Left lobe of liver (tissue), 2 donors: Measurements from ENCODE around the gene NAPA. TPM values are rescaled to one million over a fixed set of nuclear protein-coding genes. Genes with fewer than 3 reads are reported as not detected.

ENCODE experiments used
- ATAC-seq: fragments of 200-7000 bp; cut with Tn5 transposase; one replicate; pipeline ENCODE4 v1.9.1; 2020; ENCODE audit warnings: mild to moderate bottlenecking, moderate library complexity
- DNase-seq: peaks from one replicate; pipeline ENCODE4 v3.0.0-alpha.2; 2020; ENCODE audit warnings: low spot score
- total RNA-seq: library from RNA; stranded (reverse); gene quantifications from one replicate; pipeline ENCODE4 v1.2.1, GENCODE V29; 2021
- donor health status: DM: no; HTN: no; CAD: no; lungs with moderate emphysema.
- donor health status: DM: no; HTN: yes; CAD: no.

The NAPA gene
- total RNA-seq, result 96.3 TPM

DNA sequence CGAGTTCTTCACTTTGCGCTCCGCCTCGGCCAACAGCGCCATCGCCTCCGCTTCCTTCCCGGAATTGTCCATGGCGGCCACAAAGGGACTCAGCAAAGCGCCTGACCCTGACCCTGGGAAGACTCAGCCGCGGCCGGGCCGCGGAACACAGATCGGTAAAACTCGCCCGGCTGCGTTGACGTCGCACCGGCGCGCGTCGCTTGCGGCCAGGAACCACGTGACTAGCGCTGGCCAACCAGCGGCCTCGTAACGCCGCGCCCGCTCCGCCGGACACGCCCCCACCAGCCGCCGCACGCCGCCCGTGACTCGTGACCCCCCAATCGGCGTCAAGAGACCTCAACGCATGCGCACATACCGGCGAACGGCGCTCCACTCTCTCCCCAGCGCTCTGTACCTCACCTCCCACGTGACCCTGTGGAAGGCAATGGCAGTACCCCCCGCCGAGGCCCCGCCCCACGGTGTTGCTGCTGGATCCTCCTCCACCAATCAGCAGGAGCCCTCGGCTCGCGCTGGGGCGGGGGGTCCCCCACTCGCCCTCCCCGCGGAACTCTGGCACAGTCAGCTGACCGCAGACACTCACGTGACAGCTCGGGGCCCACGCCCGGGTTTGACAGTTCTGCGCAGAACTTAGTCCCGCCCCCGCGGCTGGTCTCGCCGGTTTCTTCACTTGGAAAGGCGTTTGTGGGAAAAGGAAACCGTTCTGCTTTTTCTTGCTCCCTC, at the start of gene NAPA:
NAPA (minus strand) TSS at position 195 of the 720 bp plus-strand sequence; CDS start at position 72, 123 bp downstream.
- ATAC-seq, result peak; percentile 83

DNA sequence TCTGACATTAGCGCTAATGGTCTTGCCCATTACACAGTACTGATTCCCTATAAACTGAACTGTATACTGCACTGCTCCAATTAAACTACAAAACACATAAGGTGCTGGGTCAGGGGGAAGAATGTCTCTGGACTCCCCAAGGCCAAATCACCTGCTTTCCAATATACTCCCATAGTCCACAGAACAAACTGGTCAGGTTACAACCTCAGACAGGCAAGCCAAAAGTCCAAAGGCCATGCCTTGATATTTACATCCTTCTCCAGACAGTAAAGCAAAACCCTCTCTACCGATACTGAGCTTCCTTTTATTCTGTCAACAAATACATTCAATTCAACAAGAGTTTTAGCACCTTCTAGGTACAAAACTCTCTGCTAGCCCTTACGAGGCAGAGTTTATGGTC, 49.2 kb upstream of the NAPA start:
- DNase-seq (no peak), ATAC-seq (peak; percentile 84)

More for the DNA sequence above, at the start of gene NAPA:
- DNase-seq, result peak; percentile 100

DNA sequence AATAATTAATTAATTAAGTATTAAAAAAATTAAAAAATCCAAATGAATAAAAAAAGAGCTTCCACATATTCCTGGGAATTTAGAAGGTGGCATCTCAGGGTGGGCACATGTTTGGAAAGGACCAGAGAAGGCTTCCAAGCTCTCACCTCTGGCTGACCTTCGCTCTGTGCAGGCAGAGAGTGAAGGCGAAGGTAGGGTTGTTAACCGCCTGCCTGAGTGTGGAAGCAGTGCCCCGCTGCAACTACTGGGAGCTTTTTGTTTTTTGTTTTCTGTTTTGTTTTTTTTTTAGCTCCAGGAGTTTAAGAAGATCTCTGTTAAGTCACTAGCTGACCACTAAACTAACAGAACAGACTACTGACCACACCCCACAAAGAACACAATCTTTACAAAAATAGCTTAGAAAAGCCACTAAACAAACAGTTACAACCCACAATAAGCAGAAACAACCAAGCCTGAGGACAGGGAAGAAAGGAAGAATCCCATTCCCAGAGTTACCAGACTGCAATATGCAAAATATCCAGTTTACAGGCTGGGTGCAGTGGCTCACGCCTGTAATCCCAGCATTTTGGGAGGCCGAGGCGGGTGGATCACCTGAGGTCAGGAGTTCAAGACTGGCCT, 46.7 kb upstream of the NAPA start:
- DNase-seq (no peak), ATAC-seq (no peak)

DNA sequence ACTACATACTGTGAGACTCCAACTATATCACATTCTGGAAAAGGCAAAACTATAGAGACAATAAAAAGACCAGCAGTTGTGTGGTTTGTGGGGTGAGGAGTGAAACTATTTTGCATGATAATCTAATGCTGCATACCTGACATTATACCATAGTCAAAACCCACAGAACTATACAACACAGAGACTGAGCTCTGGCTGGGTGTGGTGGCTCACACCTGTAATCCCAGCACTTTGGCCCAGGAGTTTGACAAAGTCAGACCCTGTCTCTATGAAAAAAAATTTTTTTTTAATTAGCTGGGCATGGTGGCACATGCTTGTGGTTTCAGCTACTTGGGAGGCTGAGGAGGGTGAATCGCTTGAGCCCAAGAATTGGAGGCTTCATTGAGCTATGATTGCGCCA, 46.1 kb upstream of the NAPA start:
- DNase-seq, result no peak
- no peak for ATAC-seq

DNA sequence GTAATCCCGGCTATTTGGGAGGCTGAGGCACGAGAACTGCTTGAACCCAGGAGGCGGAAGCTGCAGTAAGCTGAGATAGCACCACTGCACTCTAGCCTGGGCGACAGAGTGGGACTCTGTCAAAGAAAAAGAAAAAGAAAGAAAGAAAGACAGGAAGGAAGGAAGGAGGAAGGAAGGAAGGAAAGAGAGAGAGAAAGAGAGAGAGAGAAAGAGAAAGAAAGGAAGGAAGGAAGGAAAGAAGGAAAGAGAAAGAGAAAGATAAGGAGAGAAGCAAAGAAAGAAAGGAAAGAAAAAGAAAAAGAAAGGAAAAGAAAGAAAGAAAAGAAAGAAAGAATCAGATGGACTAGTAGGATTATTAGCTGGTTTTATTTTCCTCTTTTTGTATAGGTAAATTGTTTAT, 35.3 kb upstream of the NAPA start:
- DNase-seq (no peak), ATAC-seq (no peak)

DNA sequence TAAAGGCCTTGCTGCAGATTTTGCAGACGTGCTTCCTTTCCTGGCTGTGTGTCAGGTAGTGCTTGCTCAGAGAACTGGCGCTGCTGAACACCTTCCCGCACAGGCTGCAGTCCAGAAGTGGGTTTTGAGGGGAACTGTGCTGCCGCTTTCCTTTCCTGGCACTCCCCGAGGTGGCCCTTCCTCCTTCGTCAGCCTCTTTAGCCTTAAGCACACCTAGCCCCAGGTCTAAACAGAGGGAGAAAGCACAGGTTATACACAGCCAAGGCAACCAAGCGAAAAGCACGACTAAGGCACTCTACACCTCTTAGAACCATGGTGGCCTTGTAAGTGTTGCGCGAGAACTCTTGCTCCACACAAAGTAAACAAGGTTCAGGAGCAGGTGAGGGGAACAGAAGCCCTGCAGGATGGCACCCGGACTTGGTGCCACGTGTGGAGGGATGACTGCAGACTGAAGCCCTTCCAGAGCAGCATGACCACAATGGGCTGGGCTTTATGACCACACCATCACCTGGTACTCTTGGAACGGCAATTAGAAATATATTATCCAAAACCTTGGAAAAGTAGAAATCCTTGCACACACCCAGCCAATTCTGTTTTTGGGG, 34.5 kb upstream of the NAPA start:
- ATAC-seq (no peak), DNase-seq (no peak)

DNA sequence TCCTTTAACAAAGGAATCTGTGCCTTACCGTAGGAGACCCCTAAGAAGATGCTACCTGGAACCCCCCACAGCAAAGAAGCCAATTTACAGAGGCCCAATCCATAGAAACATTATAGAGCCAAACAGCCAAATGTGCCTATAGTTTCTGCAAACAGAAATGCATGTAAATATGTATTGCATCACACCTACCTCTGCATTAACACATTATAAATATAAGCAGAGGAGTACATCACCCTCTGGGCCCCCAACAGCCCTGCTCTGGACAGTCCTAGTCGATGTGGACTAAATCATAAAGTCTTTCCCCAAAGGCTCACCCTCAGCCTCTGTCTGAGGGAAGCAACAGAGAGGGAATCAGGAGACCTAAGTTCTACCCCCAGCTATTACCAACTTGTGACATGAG, 32.3 kb upstream of the NAPA start:
- DNase-seq (no peak), ATAC-seq (no peak)

DNA sequence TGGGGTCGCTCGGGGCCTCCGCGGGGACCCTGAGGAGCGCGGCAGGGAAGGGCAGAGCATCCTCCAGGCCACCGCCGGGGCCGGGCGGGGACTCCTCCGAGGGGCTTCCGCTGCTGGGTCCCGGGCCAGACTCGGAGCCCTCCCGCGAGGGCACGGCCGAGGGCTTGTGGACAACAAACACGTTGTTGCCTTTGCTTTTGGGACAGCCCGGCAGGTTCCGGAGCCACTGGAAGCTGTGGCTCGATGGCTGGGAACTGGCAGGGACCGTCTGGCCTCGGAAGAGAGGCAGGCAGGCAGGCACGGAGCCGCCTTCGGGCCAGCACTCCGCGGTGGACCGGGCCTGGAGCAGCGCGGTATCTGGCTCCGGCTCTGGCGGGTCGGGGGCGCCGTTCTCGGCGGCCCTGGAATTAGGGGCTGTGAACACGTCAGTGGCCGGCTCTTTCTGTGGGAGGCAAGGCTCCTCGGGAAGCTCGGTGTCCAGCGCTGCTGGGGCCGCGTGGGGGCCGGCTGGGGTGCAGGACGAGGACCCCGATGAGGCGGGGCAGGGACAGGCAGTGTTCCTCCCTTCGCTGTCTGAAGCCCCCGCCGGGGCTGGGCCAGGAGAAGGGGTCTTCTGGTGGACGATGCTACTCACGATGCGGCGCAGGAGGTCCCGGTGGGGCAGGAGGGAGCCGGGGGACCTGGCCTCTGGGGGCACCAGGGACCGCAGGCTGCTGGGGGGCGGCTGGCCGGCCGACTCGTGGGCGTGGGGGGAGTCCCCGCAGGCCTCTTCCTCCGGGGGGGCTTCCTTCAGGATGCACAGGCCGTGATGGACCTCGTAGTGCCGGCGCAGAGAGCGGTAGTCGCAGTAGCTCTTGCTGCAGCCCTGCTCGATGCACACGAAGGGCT, 30.4 kb upstream of the NAPA start:
- DNase-seq (no peak), ATAC-seq (peak; percentile 49)

DNA sequence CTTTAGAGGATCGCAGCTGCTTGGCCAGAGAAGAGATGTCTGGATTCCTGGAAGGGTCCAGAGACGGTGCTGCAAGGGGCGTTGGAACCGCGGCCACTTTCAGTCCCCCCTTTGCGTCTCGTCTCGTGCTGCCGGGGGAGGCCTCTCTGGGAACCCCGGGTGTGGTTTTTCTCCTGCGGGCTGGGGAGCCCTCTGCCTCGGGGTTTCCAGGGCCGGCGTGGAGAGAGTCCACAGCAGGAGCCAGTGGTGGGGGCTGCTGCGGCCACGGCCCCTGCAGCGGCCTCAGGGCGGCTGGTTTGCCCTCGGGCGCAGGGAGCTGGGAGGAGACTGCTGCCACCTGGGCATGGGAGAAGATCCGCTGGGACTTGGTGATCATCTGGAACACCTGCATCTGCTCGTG, 29.6 kb upstream of the NAPA start:
- no peak for DNase-seq
- no peak for ATAC-seq

DNA sequence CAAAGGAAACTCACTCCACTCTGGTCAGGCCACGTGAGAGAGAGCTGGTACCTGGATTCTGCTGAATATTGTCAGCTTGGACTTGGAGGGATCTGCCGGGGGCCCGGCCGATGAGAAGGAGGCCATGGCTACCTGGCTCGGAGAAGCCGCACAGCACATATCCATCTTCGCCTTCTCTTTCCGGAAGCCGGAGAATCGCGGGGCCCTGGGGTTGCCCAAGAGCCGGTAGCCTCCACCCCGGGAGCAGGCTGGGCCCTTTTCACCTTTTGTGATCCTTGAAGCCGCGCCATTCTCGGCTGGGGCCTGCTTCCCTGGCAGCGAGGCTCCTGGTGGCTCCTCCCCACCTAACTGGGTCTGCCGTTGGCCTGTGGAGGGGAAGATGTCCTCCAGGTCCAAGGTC, 29.2 kb upstream of the NAPA start:
- DNase-seq (no peak), ATAC-seq (no peak)

DNA sequence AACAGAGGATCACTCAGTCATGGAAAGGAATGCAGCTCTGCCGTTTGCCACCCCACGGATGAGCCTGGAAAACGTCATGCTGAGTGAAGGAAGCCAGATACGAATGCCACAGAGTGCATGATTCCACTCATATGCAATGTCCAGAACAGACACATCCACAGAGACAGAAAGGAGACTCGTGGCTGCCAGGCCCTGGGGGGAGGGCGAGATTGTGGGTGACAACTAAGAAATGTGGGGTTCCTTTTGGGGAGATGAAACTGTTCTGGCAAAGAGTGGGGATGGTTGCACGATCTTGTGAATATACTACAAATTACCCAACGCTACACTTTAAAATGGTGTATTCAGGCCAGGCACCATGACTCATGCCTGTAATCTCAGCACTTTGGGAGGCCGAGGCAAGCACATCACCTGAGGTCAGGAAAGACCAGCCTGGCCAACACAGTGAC, 27.2 kb upstream of the NAPA start:
- ATAC-seq, result no peak
- DNase-seq, result no peak

DNA sequence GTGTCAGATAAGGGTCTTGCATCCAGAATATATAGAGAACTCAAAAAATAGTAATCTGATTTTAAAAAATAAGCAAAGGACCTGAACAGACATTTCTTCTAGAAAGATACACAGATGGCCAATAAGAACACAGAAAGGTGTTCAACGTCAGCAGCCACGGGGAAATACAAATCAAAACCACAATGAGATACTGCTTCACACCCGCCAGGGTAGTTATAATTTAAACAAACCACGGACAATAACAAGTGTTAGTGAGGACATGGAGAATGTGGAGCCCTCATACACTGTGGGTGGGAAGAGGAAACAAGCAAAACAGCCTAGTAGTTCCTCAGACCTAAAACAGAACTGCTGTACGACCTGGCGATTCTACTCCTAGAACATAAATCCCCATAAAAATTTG, 26.7 kb upstream of the NAPA start:
- ATAC-seq, result no peak

DNA sequence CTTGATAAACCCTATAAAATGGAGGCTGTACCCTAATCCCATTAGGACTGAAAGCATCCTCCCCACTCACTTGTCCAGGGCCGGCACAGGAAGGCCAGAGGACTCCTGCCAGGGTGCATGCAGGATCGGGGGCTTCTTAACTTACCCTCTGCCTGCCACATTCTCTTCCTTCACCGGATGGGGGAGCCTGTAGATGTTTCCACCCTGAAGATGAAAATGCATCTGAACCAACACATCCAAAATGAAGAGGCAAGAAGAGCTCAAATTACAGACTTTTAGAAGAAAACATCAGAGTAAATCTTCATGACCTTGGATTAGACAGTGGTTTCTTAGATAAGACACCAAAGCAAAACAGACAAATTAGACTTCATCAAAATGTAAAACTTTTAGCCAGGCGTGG, 25.9 kb upstream of the NAPA start:
- no peak for DNase-seq

More for the DNA sequence above, 26.7 kb upstream of the NAPA start:
- DNase-seq, result no peak

DNA sequence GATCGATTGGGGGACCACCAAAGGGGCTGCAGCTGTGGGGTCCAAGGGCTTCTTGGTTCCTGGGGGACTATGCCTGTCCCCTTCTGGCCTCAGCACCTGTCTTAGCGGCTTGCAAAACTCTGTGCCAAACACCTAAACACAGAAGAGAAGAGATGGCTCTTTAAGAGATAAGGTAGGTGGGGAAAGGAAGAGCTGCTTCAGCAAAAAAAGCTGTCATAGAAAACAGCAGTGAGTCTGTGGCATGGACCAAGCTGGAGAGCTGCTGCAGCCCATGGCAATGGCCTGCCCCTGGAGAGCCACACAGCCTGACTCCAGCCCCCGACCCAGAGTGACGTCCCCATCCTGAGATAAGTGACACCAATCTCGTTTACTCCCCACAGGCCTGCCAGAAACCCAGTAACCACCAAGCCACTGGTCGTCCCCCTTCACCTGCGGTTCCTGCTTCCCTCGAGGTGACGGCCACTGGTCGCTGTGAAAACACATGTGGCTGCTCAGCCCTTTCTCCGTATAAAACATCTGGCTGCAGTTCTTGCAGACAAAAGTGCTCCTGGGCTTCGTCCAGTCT, 25.0 kb upstream of the NAPA start:
- DNase-seq (no peak), ATAC-seq (peak; percentile 40)

More for the DNA sequence above, 25.9 kb upstream of the NAPA start:
- no peak for ATAC-seq

DNA sequence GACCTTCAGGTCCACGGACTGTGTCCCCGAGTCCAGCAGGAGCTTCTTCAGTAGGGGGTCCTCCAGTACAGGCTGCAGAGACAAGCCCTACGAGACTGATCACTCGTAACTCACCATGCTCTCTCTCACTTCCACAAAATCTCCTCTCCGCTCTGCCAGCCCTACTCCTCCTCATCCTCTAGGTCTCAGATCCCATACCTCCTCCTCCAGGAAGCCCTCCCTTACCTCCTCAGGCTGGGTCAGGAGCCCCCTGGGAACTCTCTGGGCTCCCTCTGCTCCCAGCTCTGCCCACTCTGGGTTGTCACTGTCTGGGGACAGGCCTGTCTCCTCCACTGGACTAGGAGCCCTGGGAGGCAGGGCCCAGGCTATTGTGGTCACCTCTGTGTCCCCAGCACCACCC, 23.9 kb upstream of the NAPA start:
- no peak for DNase-seq
- no peak for ATAC-seq

DNA sequence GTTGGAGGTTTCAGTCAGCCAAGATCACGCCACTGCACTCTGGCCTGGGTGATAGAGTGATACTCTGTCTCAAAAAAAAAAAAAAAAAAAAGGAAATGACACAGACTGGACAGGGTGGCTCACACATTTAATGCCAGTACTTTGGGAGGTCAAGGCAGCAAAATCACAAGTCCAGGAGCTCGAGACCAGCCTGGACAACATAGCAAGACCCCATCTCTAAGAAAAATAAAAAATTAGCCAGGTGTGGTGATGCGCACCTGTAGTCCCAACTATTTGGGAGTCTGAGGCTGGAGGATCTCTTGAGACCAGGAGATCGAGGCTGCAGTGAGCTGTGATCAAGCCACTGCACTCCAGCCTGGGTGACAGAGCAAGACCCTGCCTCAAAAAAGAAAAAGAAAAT, 22.6 kb upstream of the NAPA start:
- ATAC-seq, result no peak
- DNase-seq, result no peak

DNA sequence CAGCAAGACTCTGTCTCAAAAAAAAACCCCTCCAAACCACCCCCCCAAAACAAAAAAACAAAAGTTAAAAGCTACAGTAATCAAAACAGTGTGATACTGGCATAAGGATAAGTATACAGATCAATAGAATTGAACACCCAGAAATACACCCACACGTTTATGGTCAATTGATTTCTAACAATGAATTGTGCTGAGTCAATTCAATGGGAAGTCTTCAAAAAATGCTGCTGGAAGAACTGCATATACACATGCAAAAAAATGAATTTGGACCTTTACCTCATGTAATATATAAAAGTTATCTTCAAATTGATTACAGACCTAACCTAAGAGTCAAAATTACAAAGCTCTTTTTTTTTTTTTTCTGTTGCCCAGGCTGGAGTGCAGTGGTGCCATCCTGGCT, 19.8 kb upstream of the NAPA start:
- DNase-seq, result no peak
- ATAC-seq, result no peak

DNA sequence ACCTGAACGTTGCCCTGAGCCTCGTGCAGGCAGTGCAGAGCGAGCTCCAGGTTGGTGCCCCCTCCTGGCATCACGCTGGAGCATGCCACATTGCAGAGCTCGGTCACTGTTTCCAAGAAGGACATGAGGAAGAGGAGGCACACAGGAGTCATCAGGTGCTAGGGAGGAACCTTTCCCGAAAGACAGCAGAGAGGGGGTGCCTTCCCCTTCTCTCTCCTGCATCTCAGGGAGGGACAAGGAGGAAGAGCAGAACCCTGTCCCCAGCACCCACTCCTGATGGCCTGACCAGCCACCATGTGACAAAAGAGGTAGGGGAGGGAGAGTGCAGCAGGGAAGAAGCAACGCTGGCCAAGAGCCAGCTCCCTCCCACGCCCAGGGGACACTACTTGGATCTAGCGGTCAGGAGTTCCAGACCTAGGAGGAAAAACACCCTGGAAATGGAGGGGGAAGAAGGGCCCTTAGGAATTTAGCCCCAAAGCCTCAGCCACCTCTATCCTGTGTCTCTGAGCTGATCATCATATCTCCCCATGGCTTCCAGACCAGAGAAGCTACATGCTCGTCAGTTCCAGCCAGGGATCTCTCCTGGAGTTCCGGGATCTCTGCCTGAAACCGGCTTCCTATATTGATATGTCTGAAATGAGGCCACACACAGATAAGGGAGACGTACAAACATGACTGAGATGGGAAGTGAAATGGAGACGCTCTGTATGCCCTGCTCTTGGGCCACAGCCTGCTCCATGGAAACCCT, 17.0 kb upstream of the NAPA start:
- no peak for DNase-seq
- peak; percentile 36 for ATAC-seq

DNA sequence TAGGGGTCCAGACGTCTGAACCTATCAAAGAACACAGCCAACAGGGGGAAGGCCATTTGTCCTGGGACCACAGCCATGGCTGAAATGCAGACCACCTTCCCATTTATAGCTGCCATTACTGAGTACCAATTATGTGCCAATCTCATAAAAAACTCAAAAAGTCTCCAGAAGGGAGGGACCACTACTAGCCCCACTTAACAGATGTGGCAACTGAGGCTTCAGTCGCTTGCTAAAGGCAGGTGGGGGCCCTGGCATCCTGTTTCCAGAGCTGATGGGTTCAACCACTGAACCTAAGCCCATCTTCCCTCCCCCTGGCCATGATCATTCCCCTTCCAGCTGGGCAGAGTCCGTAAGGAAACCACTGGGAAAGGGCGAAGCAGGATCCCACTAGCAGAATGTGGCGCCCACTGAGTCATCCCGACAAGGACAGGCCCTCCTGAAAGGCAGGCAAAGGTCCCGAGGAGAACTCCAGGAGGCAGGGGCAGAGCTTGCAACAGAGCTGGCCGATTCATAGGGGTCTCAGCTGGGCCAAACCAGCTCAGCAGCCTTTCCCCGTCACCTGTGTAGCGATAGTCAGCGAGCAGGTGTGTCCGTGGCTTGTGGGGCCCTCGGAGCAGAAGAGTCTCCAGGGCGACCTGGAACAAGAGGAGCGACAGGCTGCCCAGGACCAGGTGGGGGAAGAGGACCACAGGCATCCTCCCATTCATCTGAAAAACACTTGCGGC, 14.3 kb upstream of the NAPA start:
- DNase-seq (no peak), ATAC-seq (no peak)

DNA sequence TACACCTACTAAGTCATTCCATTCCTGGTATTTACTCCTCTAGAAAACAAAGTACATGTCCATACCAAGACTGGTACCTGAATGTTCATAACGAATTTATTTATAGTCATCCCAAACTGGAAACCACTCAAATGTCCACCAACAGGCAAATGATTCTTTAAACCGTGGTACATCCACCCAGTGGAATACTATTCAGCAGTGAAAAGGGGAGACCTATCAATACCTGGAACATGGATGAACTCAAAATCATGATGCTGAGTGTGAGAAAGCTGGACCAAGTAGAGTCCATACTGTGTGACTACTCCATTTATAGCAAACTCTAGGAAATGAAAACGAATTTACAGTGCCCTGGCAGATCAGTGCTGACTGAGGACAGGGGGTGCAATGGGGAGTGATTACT, 11.9 kb upstream of the NAPA start:
- no peak for ATAC-seq
- DNase-seq, result no peak
